GM12891 (cell line): ENCODE measurements around the gene TXNL1.

Experiments
- PAX5 ChIP-seq: IDR thresholded peaks from 2 replicates; pipeline ENCODE4 v1.6.1; 2011; ENCODE audit warnings: low read length, moderate library complexity, mild to moderate bottlenecking; ENCODE audit not compliant: insufficient read depth, severe bottlenecking
- POLR2A ChIP-seq: IDR thresholded peaks from 2 replicates; pipeline ENCODE4 v1.6.1; 2011; ENCODE audit warnings: low read depth, low read length, control low read depth
- POLR2AphosphoS5 ChIP-seq: IDR thresholded peaks from 2 replicates; pipeline ENCODE4 v1.6.1; 2011; ENCODE audit warnings: low read depth, low read length, control low read depth
- POU2F2 ChIP-seq: IDR thresholded peaks from 2 replicates; pipeline ENCODE4 v1.6.1; 2011; ENCODE audit warnings: low read depth, mild to moderate bottlenecking, control low read depth, low read length, moderate library complexity
- SPI1 ChIP-seq: IDR thresholded peaks from 2 replicates; pipeline ENCODE4 v1.6.1; 2011; ENCODE audit warnings: low read depth, low read length, control low read depth
- TAF1 ChIP-seq: IDR thresholded peaks from 2 replicates; pipeline ENCODE4 v1.6.1; 2011; ENCODE audit warnings: low read depth, low read length, control low read depth

DNA sequence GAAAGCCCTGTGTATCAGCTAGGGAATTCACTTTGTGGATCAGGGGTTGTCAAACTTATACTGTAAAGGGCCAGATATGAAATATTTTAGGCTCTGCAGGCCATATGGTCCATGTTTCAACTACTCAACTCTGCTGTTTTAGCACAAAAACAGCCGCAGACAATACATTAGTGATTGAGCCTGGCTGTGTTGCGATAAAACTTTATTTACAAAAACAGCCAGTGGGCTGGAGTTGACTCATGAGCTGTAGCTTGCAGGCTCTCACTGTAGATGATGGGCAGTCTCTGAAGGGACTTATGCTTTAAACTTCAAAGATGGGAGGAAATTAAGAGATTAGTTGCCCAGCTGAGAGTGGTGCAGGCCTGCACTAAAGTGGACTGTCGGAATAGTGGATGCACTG is 45.9 kb upstream of the TXNL1 start:
- TF ChIP-seq POLR2AphosphoS5 (no peak), POLR2A (no peak), SPI1 (no peak), TAF1 (no peak), PAX5 (no peak), POU2F2 (no peak)
